HG03469 (cell line): ENCODE measurements around the gene SYNPO.

Source experiments
- ATAC-seq: cut with Tn5 transposase; IDR thresholded peaks from one replicate; pipeline ENCODE4 v1.9.1; 2021; ENCODE audit warnings: mild to moderate bottlenecking, moderate library complexity, moderate number of reproducible peaks; ENCODE audit not compliant: unreplicated experiment

The SYNPO gene

DNA sequence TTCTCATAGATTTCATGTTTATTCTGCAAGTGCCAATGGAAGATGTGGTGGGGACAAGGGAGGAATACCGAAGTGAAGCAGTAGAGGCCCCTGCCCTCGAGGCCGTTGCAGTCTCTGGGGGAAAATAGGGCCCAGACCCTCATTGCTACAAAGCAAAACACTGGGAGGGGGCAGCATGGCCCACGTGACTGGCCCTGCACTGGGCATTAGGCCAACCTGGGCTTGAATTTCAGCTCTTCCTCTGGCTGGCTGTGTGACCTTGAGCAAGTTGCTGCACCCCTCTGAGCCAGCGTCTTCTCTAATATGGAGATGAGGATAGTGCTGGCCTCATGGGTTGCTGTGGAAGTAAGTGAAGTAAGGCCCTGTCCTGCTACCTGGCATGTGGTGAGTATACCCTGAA, 709 bp upstream of the SYNPO start:
- no peak for ATAC-seq

- ATAC-seq = no peak
Observed at GRCh38 chr5:150641006-150641570, 628 bp downstream of the SYNPO start.

DNA sequence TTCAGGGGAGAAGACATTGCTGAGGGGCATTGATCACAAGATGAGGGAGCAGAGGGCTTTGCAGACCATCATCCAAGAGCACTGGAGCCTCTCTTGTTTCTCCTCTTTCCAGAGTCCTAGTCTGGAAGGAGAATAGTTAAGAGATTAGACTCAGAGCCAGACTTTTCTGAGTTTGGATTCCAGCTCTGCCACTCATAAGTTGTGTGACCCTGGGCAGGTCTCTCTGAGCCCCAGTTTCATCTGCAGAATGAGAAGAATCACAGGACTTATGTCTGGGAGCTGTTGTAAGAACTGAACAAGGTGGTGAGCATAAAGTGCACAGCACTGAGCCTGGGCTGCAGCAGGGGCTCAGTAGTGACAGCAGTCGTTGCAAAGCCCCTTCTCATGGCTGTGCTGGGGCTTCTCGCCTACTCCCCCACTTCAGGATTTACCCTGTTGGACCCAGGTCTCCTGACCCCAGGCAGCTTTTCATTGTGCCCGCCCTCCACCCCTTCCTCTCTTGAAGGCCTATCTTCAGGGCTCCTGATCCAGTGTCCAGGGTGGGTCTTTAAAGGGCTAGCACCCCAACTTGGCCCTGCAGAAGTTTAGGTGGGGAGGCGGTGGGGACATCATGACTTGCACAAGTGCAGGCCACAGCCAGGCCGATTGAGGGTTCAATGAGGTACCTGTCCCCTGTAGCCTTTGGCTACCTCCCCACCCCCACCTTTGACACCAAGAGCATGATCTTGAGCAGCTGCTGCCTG, 1.5 kb downstream of the SYNPO start:
- no peak for ATAC-seq

GRCh38 chr5:150642567-150642927, 2.1 kb downstream of the SYNPO start:
- no peak for ATAC-seq

DNA sequence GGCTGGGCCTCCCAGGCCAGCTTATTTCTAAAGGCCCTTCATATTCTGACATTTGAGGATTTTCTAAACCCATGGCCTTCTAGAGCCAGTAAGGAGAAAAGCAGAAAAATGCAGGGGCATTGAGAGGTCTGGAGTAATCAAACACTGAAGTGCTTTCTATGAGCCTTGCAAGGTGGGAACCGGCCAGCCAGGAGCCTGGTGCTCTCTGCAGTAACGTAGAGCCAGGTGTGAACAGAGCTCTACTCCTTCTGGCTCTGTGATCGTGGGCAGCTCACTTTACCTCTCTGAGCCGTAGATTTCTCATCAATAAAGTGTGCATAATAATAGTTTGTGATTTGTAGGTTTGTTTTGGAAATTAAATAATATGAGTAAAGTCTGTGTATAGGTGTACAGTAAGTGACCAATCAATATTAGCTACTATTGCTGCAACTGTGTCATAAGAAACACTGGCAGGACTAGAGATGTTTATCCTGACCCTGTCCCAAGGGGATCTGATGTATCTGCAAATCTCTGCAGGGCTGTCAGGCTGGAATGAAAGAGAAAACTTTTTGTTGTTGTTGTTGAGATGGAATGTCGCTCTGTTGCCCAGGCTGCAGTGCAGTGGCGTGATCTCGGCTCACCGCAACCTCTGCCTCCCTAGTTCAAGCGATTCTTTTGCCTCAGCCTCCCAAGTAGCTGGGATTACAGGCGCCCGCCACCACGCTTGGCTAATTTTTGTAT, 2.7 kb downstream of the SYNPO start:
- no peak for ATAC-seq

DNA sequence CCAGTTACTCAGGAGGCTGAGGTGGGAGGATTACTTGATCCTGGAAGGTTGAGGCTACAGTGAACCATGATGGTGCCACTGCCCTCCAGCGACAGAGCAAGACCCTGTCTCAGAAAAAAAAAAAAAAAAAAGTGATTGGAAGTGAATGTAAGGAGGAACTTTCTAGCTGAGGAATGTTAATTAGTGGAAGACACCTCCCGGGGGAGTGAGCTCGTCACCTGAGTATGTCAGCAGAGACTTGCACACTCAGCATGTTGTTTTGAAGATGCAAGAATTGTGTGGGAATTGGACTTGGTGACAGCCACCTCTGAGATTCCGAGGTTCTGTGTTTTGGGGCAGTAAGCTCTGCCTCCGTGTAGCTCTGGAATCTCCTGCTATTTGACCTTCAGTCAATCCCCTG, 3.6 kb downstream of the SYNPO start:
- ATAC-seq = no peak

GRCh38 chr5:150644514-150644913, 4.1 kb downstream of the SYNPO start:
- no peak for ATAC-seq

- no peak for ATAC-seq
Observed at GRCh38 chr5:150645070-150645700, 4.7 kb downstream of the SYNPO start.

DNA sequence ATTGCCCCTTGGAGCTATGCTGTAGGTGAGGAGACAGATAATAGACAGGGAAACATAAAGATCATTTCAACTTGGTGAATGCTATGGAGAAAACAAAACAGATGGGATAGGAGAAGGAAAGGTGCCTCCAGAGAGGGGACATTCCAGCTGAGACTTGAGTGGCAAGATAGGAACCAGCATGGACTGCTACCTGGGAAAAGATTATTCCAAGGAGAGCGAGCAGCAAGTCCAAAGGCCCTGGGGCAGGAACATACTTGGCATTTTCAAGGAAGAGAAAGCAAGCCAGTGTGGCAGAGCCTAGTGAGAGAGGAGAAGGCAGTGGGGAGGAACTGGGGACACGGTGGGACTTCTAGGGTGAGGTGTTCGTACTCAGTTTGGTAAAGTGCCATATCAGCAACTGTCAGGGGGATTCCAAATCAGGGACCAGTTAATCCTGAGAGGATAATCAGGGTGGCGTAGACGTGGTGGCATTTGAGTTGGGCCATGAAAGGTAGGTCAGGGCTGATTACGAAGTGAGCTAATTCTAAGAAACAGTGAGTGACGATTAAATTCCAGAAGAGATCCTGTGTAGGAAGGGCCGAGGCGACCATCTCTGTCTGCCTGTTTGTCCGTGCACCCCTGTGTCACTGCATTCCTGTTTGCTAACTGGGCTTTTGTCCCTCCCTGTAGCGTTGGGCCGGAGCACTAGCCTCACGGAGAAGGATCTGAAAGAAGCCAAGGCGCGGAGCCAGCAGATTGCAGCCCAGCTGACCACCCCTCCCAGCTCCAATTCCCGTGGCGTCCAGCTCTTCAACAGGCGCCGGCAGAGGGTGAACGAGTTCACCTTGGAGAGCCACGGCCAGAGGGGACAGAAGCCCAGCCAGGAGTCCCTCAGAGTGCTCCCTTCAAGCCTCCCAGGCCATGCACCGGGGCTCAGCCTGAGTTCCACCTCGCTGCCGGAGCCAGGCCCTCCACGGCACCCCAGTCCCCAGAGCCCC, 7.1 kb downstream of the SYNPO start:
- no peak for ATAC-seq

DNA sequence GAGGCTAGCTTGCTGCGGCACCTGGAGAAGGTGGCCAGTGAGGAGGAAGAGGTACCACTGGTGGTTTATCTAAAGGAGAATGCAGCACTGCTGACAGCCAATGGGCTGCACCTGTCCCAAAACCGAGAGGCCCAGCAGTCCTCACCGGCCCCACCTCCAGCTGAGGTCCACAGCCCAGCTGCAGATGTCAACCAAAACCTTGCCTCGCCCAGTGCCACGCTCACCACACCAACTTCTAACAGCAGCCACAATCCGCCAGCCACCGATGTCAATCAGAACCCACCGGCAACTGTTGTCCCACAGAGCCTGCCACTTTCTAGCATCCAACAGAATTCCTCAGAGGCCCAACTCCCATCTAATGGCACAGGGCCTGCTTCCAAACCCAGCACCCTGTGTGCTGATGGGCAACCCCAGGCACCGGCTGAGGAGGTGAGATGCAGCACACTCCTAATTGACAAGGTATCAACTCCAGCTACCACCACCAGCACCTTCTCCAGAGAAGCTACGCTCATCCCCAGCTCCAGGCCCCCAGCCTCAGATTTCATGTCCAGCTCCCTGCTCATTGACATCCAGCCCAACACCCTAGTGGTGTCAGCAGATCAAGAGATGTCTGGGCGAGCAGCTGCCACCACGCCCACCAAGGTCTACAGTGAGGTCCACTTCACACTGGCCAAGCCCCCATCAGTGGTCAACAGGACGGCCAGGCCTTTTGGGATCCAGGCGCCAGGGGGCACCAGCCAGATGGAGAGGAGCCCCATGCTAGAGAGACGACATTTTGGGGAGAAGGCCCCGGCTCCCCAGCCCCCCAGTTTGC, 8.0 kb downstream of the SYNPO start:
- no peak for ATAC-seq

DNA sequence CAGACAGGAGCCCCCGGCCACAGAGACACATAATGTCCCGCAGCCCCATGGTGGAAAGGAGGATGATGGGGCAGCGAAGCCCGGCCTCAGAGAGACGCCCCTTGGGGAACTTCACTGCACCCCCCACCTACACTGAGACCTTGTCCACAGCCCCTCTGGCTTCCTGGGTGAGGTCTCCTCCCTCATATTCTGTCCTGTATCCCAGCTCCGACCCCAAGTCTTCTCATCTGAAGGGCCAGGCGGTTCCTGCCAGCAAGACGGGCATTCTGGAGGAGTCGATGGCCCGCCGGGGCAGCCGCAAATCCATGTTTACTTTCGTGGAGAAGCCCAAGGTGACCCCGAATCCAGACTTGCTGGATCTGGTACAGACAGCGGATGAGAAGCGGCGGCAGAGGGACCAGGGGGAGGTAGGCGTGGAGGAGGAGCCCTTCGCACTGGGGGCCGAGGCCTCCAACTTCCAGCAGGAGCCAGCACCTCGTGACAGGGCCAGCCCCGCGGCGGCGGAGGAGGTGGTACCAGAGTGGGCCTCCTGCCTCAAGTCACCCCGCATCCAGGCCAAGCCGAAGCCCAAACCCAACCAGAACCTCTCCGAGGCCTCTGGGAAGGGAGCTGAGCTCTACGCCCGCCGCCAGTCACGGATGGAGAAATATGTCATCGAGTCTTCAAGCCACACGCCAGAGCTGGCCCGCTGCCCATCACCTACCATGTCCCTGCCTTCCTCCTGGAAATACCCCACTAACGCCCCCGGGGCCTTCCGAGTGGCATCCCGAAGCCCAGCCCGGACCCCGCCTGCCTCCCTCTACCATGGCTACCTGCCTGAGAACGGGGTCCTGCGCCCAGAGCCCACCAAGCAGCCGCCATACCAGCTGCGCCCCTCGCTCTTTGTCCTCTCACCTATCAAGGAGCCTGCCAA, 8.9 kb downstream of the SYNPO start:
- no peak for ATAC-seq

DNA sequence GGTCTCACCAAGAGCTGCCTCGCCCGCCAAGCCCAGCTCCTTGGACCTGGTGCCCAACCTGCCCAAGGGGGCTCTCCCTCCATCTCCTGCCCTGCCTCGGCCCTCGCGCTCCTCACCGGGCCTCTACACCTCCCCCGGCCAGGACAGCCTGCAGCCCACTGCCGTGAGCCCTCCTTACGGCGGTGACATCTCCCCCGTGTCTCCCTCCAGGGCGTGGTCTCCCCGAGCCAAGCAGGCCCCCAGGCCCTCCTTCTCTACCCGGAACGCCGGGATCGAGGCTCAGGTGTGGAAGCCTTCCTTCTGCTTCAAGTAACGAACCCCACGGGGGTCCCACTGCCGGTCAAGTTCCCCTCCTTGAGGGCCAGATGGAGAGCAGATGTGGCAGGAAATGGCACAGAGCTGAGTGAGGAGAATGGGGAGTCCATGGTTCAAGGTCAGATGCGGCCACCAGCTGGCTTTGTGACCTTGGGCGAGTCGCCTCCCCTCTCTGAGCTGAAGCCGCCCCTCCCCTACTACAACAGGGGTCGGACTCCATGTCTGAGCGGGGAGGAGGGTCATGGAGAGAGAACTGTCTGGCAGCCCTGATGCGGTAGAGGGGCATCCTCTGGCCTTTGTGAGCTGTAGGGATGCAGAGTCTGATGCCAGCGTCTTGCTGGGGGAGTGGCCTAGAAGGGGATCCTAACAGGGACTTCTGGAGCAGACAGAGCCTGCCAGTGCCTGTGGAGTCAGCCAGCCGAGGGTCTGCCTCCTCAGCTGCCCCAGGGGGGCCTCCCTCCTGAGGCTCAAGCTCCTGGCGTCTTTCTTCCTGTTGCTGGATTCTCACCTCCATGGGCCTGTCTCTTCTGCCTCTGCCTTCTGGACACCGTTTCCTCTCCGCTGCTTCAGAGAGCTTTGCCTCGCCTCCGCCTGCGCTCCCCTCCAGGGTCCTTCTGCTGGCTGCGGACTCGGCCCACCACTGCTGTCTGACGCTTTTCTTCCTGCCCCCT, 9.9 kb downstream of the SYNPO start:
- ATAC-seq = no peak

DNA sequence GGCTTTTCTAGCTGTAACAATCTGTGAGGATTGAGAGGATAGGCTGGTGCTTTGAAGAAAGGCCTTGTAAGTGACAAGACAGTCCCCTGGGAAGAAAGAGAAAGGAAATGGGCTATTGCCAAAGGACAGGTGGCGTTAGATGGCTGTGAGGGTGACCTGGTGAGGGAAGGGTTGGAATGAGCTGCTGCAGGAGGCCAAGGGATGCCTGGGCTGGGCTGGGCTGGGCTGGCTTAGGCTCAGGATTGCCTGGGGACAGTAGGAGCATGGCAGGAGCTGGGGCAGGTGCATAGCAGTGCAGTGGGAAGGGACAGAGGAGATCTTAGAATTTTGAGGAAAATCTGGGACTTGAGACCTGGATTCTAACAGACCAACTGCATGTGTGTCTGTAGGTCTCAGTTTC, 10.9 kb downstream of the SYNPO start:
- no peak for ATAC-seq

- ATAC-seq = no peak
Observed at GRCh38 chr5:150651924-150652671, 11.6 kb downstream of the SYNPO start.

DNA sequence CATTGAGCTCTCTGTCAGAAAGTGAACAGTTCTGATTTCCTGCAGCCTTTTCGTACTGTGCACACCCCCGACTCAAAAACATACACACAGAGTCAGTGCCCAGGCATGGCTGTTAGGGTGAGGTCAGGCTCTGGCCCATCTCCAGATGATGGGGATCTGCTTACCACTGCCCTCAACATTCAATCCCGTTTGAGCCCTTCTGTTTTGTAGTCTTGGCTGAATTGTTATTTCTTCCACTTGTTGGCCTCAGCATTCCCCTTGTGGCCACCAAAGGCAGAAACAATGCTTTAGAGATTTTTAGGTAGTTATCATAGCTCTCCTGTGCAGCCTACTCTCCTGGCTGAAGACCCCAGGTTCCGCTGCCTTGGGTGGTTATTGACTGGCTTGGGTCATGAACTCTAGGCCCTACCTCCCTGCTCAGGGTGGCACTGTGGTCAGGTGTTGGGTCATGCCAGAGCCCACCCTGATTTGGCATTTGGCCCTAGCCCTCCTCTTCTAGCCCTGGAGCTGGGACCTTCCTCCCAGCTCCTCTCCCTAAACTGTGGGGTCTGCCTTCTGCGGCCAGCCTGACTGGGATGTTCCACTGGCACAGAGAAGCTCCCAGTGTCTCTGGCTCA, 12.8 kb downstream of the SYNPO start:
- no peak for ATAC-seq

GRCh38 chr5:150653762-150654556, 13.5 kb downstream of the SYNPO start:
- ATAC-seq = no peak
